NCI-H345 treated with DMSO at 0.1 percent for 48 hours (cell line): ENCODE results near the gene SPATA9.

Experiments
- DNase-seq: peaks from one replicate; lab custom pipeline; 2025; ENCODE audit not compliant: unreplicated experiment; lab: John Stamatoyannopoulos, UW

SPATA9 gene

DNA sequence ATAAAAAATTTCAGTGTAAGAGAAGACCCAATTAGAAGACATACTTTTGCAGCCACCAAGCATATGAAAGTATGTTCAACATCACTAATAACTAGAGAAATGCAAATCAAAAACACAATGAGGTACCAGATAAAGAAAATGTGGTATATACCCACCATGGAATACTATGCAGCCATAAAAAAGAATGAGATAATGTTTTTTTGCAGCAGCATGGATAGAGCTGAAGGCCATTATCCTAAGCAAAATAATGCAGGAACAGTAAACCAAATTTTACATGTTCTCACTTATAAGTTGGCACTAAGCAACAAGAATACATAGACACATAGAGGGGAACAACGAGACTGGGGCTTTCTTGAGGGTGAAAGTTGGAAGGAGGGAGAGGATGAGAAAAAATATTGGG, 6.9 kb upstream of the SPATA9 start:
- no peak for DNase-seq

DNA sequence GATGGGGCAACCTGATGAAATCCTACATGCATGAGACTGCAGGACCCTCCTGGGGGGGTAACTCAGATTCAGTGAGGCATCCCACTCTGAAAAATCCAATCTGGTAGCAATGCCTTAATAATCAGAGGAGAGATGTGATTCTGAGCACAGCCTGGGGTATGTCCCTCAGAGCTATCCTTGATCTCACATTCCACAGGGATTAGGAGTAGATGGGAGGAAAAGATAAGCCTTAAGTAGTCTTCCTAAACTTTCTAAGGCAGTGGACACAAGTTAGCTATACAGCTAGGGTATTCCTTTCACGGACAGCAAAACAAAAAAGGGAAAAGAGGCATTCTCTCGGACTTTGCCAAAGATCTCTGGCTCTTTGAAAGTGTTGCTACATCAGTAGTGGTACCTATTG, 3.9 kb upstream of the SPATA9 start:
- no peak for DNase-seq

DNA sequence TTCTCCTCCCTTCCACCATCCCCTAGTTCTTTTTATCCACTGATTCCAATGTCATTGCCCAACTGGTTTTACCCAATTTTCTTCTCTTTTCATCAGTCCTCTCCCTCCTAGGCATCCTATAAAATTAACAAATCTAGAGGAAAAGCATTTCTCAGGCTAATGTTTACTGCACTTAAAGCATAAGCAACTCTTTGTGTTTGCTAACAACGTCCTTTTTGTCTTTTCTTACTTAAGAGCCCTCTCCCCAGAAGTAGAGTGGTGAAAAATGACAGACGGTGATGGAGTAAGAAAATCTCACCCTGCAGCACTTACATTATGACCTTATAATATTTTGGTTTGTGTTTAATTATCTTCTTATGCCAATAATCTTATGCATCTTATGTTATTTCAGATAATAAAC, 1.6 kb upstream of the SPATA9 start:
- DNase-seq = no peak

DNA sequence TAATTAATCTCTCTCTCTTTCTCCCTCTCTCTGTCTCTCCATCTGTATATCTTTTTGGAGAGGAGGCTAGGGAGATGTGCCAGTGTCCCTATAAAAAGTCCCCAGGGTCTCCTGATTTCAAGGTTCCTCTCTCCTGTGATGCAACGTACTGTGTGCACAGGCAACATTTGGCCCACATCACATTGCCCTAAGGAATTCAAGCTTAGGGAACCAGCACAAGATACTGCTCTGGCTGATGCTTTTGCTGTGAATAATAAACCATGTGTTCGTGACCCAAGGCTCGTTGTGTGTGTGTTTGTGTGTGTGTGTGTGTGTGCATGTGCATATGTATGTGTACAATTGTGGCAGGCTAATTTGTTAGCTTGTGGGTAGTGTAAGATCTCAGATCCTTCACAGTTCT, 9.7 kb downstream of the SPATA9 start:
- DNase-seq = no peak

DNA sequence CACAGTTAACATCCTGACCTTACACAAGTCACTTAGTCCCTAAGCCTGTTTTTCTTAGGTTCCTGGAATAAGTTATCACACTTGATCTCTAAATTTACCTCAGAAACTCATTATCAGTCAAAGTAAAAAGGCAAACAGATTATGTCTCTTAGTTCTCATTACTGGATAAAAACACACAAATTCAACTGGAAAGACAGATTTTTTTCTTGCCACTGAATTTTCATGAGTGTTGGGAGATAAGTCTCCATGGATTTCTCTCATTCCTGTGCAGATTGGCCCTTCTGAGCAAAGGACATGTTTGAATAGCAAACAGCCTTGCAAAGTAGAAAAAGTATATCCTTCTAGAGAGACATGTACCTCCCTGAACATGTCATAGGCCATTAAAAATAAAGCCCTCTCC, 10.2 kb downstream of the SPATA9 start:
- no peak for DNase-seq

DNA sequence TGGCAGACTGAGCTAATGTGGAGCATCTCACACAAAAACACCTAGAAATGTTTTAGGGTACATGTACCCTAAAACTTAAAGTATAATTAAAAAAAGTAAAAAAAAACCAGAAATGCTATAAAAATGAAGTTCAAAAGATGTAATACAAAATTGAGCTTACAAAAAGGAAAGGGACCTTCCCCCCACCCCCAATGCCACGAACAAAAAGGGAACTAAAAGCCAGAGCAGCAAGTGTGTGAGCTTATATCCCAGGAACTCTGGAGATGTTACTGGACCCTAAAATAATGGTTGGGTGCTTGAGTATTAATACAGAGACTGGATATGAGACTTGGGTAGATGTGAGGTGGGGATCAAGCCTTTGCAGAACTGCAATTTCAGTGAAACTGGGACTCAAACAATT, 11.0 kb downstream of the SPATA9 start:
- no peak for DNase-seq

DNA sequence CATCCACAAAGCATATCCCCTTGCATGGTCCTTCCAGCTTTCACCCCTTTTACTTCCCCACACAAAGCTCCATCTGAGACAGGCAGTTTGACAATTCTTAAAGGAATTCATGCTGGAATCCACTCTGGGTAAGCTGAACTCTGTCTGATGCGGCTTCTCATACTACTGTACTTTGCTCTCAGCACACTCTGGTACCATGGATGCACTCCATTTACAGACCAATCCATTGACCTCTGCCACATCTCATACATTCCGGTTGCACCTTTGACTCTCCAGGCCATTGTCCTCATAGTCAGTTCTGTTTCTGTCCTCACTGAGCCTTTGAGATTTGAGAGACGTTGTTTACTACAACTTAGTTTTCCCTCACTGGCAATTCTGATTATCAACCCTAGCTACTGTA, 12.2 kb downstream of the SPATA9 start:
- no peak for DNase-seq

DNA sequence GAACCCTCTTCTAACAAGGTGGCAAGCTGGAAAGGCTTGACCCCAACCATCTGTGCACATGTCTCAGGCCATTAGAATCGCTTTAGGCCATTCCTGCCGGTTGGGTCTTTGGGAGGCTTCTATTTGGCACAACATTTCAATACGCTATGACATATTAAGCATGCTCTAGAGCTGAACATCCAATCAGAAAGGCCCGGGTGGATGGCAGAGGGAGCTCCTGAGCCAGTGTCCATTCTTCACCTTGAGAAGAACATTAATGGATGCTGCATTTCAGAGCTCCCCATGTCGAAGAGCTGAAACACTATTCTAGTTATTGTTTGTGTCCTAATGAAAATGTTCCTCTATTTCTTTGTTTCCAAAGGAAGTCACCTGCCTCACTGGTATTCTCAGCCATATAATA, 12.8 kb downstream of the SPATA9 start:
- no peak for DNase-seq

DNA sequence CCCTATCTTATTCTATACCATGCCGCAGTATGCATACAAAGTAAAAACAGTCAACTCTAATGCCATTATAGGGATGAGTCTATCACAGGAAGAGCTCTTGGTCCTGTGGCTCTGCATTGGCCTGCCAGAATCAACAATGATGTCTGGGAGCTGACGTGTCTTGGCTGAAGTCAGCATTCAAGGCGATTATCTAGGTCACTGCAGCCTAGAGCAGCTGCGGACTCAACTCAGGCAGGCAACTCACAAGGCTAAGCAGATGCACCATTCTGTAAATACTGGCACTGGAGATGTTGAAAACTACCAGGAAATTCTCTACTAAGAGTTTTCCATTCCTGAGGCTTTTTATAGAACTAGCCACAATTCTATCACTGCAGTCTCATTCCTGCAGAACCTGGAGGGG, 13.3 kb downstream of the SPATA9 start:
- DNase-seq = no peak

DNA sequence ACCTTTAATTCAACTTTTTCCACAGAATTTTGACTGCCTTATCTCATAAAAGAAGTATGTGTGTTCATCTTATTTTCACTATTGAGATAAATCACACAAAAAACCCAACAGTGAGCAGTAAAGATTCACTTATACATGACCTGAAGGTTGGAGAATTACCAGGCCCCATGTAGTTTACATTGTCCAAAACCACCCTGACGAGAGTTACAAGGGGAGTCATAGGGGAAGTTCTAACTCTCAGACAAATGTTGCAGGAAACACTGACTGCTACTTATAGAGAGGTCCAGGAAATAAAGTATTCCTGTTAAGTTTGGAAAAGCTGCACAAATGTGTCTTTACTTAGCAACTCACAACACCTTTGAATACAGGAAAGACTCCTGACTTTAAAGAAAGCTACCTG, 14.1 kb downstream of the SPATA9 start:
- no peak for DNase-seq

DNA sequence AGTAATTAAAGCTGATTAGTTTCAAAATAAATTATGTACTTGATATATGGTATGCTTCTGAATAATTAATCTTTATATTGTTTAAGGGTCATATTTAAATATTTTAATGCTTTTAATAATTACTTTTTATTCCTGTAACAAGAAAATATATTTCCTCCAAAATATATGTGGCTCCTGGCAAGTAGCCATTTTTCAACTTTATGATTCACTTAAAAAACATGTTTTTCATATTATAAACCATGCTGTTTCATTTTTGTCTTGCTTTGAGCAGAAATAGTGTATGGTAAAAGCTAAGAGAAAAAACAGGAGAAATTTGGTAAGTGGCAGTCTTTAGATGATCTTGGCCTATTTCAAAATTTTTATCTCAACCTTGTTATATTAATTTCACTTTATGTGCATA, 14.6 kb downstream of the SPATA9 start:
- DNase-seq = no peak

DNA sequence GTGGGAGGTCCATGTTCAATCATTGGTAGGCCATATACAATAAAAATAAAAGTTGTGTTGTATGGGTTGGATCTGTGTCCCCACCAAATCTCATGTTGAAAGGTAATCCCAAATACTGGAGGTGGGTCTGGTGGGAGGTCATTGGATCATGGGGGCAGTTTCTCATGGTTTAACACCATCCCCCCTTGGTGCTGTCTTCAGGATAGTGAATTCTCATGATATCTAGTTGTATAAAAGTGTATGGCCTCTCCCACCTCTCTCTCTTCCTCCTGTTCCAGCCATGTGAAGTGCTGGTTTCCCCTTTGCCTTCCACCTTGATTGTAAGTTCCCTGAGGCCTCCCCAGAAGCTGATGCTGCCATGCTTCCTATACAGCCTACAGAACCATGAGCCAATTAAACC, 15.1 kb downstream of the SPATA9 start:
- no peak for DNase-seq

DNA sequence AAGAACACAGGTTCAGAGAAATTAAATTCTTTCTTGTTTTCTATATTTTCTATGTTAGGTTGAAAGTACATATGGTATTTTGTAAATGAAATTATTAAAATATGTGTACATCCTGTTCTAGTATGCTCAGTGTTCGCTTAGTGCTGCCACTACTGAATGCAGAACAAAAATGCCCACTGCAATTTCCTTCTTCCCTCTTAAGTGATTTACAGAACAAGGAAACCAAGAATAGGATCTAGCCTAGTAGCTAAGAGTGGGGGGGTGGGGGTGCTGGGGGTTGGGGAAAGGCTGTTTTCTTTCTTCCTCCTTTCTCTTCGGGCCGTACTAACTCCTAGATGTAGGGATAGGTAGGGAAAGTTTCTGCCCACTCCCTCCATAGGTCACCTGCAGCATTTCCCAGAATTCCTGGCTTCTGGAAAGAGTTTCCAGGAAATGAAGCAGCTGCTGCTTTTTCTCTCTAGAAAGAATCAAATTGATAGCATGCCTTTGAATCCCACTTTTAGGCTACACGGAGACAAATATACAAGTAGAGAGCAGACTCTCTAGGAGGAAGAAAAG, 15.7 kb downstream of the SPATA9 start:
- DNase-seq = no peak

DNA sequence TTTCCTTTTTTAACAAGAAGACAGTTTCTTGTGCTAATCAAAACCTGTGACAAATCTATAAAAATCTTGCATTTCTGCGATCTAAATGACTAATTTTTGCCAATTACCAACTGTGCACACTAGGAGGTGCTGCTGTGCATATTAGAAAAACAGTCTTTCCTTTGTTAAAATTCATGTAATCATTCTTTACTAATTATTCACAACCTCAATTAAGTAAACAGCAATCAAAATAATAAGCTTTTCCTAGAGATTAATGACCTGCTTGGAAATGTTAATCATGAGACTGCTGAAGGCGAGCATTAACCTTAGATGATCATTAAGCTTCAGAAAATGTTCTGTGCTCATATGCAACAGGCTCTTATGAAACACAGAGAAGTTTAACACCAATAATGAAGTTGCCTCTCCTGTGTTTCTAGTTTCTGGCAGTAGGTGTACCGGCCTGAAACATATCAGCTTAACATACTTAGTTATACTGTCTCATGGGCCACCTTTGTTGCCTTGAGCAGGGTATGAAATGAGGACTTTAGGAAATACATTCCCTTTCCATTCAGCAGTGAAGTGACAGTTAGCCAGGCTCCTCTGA, 18.5 kb downstream of the SPATA9 start:
- peak; percentile 21 for DNase-seq

DNA sequence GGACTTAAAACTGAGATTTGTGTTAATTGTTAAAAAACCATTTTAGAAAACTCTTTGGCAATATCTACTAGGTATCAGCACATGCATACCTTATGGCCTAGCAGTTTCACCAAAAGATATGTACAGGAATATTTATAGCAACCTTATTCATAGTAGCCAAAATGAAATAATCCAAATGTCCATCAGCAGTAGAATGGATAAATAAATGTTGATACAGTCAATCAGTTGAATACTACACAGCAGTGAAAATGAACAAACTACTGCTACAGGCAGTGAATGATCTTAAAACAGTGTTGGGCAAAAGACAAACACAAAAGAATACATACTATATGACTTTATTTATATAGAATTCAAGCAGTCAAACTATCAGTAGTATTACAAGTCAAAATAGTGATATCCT, 19.8 kb downstream of the SPATA9 start:
- DNase-seq = no peak

DNA sequence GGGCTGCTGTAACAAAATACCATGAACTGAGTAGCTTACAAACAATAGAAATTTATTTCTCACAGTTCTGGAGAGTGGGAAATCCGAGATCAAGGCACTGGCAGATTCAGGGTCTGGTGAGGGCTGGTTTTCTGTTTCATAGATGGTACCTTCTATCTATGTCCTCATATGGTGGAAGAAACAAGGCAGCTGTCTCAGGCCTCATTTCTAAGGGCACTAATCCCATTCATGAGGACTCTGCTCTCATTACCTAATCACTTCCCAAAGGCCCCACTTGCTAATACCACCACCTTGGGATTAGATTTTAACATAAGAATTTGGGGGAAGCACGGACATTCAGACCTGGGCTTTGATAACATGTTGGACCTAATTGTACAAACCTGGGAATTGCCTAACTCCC, 22.7 kb downstream of the SPATA9 start:
- DNase-seq = no peak

DNA sequence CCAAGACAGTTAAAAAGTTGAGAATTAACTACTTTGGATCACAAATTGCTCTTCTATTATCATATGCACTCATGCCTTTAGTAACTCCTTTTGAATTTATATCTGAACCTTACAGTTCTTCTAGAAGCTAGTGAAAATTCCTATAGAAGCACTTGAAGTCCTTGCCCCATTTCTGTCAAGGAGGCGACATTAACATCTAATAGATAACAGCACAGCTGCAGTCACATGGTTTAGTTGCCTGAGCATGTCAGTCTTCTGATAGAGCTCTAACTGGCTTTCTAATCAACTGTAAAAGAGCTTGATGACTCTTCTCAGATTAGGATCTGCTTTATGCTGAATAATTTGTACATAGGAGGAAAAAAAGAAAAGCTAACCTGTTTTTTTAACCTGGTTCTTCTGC, 27.2 kb downstream of the SPATA9 start:
- no peak for DNase-seq

DNA sequence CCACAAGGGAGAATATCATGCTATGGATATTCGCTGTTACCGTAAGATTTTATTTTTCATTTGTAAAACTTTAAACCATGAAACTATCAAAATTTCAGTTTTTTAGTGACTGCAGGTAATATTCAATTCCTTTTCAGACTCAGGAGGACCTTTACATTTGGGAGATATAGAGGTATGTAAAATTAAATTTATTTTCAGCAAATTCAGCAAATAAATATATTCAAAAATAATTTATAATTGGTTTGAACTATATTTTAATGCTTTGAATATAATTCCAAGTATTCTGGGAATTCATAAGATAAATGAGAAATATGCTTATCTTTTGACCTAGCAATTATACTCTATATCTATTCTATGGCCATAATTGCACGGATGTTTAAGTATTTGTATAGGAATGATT, 28.6 kb downstream of the SPATA9 start:
- no peak for DNase-seq

DNA sequence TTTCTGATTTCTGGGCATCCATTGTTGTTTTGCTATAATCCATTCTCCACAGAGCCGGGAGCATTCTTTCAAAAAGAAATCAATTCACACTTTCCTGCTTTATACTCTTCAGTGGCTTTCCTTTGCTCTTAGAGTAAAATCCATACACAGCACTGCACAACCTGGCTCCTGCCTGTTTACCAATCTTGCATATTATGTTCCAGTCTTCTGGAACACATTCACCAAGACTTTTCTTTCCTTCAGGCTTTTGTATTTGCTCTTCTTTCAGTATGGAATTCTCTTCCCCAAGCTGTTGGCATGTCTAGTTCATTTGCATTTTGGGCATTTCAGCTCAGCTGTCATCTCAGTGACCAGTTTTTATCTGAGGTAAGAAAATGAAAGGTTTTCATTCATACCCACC, 29.9 kb downstream of the SPATA9 start:
- no peak for DNase-seq

DNA sequence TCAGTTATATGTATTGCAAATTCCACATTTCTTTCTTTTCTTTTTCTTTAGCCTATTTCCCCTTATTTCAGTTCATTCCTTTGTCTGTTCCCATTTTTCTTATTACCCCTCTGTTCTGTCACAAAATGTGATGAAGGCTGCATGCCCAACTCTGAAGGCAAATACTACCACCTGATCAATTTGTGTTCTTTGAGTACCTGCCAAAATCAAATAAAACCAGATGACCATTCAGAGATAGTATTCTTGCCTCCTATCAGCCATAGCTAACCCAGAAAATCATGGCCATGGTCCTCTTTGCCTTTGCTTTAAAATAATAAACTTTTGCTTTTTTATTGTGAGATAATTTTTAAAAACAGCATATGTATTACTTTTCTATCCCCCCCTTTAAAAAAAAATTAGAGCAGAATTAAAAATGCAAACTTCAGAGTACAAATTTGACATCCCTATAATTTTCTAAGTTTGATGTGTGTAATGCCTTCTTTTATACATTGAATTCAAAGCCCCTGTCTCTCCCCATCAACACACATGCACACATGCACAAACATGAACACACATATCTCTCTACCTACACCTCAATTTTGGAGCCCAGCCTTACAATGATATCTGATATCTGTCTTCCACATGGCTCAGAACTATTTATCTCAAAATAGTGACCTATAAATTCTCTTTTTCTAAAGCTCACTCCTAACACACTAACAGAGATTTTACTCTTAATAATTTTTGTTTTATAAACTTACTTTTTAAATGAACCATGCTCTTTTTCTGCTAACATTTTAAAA, 32.8 kb downstream of the SPATA9 start:
- no peak for DNase-seq

DNA sequence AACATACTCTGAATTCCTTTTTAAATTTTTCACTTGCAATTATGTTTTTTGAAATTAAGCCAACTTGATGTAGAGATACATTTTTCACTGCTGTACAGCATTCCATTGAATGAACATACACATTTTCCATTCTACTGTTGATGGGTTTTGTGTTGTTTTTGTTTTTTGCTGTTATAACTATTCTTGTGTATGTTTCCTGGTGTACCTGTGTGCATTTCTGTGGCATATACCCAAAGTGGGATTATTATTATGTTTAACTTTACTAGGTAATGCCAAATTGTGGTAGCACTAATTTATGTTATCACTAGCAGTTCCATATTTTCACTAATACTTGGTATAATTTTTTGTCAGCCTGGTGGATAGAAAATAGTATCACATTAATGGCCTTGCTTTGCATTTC, 33.5 kb downstream of the SPATA9 start:
- no peak for DNase-seq

DNA sequence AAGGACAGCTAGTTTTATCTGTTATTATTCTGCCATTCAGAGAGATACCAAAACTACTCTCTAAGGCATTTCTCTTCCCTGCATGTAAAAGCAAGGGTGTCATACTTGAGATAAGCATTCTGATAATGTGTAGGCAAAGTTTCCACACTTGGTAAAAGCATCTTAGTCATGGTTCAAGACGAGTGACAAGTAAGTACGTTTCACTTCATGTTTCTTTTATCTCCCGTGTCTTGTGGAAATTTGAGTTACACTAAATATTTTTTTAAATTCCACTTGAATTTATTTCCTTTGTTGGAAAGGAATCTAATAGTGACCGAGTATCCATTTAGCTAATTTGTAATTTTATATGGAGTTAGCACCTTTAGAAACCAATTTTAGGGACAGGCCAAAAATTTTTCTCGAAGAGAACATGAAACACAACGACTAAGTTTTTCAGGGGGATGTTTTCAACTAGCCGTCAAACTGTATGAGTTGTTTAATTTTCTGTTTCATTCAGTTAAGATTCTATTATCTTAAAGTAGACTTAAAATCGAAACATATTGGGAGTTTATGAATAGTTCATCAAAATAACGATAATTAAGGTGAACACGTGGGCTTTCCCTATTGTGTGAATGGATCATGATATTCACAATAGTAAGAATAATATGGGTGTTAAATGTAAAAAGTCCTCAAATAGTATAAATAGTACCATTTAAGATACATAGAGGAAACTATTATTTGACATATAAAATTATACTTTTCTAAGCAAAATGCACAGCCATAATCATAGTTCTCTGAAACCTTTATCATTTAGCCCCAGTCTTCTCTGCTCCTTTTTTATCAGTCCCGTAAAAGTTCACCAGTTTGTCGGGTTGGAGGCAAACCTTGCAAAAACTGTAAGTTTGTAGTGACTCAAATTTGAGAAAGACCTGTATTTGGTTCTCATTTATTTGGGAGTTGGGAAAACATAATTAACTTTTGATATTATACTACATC, 34.6 kb downstream of the SPATA9 start:
- no peak for DNase-seq
